DMS79 (cell line): ENCODE results near the gene ABTB2.

Source experiments
- DNase-seq: peaks from one replicate; lab custom pipeline; 2025; lab: John Stamatoyannopoulos, UW

The ABTB2 gene

DNA sequence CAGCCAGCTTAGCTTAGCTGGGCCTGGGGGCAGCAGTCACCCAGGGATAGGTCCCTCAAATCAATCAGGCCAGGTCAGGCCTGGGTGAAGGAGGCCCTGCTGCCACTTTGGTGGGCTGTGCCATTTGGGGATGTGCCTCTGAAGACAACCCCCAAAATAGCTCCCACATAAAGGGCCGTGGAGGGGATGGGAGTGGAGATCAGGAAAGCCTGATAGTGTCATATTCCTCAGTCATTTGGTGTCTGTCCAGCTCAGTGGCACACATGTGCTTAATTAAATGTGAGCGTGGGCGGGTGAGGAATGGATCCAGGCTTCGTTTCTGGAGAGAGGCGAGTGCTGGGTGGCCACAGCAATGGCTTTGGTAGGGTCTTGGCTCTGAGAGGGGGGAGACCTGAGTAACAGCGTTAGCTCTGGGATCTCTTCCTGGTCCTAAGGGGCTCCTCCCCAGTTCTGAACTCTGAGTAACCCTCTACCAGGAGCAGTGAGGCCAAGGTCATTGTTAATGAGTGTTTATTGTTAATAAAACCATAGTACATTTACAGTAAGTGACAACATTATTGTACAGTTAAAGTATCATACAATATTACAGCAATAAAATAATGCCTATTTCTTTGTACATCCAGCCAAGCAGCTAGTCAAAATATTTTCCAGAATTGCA is 207.2 kb downstream of the ABTB2 start:
- DNase-seq = no peak

DNA sequence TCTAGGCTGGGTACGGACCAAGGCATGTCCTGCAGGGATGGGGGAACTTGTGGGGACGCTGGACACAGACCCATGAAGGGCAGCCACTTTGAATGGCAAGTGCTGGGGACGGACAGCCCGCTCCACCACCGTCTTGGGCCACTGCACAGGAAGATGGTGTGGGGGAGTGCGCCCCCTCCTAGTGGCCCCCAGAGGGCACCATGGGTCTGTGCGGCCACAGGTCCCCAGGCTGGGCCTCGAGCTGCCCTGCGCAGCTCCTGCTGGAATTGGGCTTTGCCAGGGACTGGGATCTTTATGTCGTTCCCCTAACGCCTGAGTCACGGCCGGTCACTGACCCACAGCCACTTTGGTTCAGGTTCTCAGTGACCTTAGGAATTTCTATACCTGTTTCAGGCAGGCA is 208.0 kb downstream of the ABTB2 start:
- DNase-seq = no peak

DNA sequence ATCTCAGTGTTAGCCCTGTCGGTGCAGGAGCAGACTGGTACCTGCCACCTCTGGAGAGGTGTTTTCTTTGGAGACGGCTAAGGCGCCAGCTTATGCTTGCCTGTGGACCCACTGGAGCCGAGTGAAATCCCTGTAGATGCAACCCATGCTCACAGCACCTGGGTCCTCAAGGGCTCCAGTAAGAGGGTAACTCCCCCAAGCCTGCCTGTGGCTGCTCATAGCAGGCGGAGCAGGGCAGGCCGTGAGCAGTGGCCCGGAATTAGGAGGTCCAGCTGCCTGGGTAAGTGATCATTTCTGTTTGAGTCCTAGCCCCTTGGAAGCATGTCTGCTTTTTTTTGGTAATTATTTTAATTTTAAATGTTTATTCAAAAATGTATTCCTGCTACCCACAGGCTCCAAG is 208.5 kb downstream of the ABTB2 start:
- no peak for DNase-seq

DNA sequence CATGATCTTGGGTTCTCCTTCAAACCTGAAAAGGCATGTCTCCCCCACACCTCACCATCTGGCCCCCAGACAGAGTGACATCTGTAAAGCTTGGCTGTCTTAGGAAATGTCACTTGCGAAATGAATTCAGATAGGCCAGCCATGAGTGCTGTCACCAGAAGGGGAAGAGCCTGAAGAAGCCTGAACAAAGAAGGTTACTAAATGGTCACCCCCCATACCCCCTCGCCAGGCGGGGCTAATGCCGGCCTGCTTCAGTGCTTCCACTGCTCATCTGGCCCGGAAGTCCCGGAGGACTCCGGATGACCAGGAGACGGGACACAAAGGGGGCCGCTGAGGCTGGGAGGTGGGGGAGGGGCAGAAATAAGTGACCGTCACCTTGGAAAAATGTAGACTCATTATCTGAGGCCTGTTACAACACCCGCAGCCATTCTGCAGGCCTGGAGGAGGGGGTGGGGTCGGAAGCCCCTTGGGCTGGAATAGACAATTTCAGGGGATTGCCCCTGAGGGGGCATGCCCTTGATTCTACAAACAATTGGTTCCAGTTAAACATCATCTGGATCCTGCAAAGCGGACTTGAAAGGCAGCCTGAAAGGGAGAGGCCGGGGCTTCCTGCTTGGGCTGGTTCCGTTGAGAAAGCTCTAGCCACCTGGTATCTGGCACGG is 209.2 kb downstream of the ABTB2 start:
- DNase-seq = no peak

DNA sequence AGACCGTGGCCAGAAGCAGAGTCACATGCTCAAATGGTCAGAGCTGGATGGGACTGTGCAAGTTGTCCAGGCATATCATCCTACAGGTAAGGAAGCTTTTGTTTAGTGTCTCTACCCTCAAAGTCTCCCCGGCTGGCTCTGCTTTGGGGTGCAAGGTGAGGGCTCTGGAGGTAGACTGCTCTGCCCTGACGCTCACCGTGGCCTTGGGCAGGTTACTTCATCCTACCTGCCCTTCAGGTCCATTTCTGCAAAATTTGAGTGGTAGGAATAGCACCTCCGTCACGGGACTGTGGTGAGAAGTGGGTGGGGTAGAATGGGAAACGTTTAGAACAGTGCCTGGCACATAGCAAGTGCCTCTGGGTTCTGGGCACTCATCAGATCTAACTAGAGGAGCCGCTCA is 210.2 kb downstream of the ABTB2 start:
- DNase-seq = no peak

DNA sequence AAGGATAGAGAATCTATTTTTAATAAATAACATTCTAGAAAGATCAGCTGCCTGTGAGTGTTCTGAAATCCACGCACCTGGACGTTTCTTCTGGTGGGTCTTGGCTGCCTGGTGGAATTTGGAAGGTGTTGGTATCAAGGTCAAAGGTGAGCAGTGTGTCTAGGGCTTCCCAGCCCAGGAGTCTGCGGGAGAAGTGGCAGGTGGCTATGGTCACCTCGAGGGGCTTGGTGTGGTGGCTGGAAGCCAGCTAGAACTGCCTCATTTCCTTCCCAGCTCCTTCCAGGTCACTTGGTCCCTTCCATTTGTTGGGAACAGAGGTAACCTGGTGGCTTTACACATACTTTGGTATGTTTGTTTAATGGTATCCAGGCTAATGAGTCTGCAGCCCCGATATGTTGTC is 210.9 kb downstream of the ABTB2 start:
- DNase-seq = no peak

DNA sequence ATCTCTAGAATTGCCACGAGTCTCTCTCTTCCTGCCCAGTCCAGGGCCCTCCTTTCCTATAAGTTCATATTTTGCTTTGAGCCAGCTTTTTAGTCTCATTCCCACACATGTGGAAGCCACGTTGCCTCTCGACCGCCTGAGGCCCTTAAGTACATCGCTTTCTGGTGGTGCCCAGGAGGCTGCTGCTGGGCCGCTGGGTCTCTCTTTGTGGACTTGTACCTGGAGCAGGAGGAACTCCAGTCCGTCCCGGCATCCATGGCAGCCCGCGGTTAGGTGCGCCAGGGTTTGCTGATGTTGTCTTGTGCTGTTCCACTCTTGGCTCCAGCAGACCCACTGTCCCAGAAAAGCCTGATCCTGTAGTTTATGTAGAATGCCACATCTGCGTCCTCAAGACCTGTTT is 211.4 kb downstream of the ABTB2 start:
- DNase-seq = no peak

DNA sequence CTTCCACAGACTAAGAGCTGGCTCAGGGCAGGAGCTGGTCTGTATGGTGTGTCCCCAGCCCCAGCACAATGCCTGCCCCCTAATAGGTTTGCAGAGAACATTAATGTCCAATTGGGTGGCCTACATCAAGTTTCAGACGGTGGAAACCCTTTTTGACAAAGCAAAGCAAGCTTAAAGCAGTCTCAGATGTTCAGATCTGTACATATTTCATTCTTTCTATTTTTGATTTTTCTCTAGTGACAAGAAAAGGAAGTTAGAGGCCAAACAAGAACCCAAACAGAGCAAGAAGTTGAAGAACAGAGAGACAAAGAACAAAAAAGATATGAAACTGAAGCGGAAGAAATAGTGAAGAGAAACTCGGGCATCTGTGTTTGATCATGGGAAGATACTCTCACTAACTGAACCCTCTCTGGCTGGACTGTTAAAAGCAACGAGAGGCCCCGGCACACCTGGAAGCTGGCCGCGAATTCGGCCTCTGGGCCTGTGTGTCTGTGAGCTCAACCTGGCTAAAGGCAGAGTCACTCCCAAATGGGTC is 211.9 kb downstream of the ABTB2 start:
- no peak for DNase-seq

DNA sequence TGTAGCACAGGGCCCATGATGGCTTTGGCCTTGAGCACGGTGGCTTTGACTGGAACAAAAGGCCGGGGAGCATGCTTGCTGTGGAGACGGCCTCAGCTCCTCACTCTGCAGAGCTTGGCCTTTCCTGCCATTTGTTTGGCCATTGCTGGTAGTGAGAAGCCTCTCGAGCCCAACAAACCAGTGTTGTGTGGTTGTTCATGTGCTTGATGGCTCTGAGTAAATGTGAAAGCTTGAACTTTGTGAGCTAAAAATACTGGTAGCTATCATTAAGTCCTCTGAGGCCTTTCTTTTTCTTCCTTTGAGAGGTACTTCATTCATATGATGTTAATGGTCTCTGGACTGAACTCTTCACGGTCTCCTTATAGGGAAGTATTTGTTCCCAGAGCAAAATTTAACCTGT is 212.7 kb downstream of the ABTB2 start:
- no peak for DNase-seq

DNA sequence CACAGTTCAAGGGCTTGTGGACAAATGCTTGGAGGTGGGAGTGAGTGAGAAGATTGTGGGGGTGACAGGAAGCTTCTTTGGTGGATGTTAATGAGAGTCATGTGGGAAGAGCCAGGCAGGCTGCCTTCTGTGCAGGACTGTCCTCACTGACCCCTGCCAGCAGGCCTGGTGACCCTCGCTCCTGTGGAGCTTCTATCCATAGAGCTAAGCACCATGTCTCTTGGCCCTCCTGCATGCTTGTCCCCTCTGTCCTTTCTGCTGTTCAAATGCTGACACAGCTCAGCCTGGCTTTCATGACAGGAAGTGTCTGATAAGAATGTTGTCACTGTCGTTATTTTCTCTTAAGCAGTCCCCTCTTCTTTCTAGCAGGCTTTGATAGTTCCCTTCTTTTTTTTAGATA is 214.8 kb downstream of the ABTB2 start:
- no peak for DNase-seq

DNA sequence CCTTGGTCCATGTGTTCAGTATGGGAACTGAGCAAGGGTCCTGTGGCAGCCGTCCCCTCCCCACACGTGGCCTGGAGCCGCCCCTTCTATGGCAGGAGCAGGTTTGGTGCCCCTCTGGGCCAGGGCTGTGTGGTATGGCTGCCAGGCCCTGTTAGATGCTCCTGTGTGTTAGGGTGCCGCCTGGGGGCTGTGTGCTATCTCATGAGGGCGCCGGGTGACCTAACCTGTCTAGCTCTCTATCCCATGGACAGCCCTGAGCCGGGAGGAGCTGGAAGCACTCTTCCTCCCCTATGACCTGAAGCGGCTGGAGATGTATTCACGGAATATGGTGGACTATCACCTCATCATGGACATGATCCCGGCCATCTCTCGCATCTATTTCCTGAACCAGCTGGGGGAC is 217.7 kb downstream of the ABTB2 start:
- no peak for DNase-seq

DNA sequence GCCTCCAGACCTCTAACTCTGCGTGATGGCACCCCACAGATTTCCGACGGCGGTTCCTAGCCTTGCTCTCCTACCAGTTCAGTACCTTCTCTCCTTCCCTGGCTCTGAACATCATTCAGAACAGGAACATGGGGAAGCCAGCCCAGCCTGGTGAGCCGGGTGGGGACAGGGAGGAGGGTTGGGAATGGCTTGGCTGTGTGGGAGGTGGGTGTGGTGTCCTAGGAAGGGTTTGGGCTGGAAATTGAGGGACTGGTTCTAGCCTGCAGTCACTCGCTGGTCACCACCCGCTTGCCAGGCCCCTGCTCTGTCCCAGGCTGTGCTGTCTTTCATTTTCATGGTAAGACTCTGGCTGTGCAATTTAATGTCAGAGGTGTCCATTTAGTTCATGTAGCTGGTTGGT is 218.5 kb downstream of the ABTB2 start:
- no peak for DNase-seq

DNA sequence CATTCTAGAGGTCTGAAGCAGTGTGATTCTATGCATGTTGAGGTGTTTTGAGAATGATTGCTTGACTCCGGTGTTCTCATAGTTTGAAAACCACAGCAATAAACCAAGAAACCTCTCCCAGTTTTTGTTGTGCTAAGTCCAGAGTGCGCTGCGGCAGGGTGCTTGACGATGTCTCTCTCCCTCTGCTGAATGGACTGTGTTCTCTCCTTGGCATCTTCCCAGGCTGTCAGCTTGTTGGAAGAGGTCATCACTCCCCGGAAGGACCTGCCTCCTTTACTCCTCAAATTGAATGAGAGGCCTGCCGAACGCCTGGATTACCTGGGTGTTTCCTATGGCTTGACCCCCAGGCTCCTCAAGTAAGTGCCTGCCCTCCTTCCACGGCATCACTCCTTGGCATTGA is 221.4 kb downstream of the ABTB2 start:
- no peak for DNase-seq

DNA sequence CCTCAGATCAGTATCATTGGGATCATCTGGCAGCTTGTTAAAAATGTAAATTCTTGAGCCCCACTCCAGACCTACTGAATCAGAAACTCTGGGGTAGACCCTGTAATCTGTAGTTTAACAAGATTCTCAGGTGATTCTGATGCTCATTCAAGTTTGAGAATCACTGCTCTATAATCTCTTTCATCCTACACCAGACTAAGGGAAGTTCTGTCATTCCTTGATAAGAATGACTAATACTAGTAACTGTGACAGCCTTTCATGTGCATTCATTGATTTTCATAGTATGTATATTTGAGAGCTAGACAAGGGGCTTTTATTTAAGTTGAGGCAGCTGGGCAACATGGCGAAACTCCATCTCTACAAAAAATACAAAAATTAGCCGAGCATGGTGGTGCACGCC is 222.4 kb downstream of the ABTB2 start:
- no peak for DNase-seq

DNA sequence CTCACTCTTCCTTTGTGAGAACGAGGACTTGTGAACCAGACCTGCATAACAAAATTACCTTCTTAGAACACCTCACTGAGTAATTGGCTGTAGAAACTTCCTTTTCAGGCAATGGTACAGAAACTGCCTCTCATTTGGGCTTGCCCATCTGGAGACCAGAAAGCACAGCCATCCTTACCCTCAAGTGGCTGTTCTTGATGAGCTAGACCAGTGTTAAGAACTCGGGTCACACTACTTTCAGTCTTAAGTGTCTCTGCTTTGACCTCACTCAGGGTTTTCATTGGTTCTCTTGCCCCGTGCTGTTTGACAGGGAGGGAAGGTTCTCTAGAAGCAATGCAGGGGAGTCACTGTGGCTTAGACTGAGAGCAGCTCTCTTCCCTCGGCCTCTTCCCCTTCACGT is 223.0 kb downstream of the ABTB2 start:
- DNase-seq = peak; percentile 80

DNA sequence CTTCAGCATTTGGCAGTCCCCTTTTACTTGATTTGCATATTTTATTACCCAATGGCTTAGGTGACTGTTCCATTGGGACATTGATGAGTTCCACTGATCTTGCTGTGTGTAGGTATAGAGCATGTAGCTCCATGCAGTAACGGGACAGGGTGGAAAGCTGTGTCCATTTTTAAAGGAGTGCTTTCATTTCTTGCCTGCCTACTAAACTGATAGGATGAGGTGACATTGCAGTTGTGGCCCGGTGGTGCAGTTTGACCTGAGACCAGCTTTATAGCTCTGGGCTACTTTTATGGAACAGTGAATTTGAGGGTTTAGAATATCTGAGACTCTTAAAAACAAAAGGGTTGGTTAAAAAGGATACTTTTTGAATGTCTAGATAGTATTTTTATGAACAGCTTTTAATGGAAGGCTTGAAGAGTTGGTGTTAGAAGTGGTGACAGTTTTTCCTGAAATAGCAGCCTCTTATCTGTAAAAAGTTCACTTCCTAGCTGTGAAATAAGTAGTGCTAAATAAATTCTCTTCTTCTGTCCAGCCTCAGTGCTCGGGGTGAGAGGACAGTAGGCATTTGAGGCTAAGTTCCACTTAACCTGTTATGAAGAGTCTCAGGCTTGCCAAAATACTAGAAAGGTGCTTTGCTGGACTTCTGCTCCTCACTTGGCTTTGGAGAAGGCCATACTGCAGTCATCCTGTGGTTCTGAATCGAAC is 225.4 kb downstream of the ABTB2 start:
- no peak for DNase-seq

DNA sequence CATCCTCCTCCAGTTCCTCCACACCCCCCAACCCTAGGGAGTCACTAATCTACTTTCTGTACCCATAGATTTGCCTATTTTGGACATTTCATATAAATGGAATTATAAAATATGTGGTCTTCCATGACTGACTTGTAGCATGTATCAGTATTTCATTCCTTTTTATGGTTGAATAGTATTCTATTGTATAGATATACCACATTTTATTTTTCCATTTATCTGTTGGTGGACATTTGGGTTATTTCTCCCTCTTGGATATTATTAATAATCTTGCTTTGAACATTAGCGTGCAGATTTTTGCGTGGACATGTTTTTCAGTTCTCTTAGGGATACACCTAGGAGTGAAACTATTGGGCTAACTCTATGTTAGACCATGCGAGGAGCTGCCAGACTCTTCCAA is 229.0 kb downstream of the ABTB2 start:
- no peak for DNase-seq

DNA sequence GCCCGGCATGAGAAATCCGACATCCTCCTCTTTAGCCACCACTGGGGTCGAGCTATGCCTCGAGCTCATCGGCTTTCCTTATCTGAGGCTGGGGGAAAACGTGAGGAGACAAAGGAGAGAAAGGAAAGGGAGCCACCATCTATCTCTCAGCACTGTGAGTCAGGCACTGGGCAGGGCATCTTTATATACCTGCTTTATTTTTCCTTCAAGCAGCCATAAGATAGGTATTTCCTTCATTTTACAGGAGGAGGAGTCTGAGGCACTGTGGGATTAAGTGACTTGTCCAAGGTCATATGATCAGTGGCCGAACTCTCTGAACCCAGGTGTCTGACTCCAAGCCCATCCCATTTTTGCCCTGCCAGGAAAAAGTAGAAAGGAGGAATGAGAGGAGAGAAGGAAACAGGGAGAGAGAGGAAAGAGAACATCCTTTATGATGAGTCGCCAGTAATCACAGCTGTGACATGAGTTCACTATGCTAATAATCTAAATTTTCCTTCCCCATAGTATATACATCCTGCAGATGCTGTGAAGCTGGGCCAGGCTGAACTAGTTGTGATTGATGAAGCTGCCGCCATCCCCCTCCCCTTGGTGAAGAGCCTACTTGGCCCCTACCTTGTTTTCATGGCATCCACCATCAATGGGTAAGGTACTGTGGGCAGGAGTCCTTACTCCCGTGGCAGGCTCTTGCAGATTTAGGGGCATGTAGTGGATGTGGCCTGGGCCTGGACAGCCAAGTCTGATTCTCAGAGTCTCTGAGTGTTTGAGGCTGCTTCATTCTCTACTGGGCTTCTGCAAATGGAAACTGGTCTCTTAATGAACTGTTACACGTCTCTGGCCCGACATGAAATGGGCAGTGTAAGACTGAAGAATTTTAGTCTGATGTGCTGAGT is 230.6 kb downstream of the ABTB2 start:
- DNase-seq = no peak

DNA sequence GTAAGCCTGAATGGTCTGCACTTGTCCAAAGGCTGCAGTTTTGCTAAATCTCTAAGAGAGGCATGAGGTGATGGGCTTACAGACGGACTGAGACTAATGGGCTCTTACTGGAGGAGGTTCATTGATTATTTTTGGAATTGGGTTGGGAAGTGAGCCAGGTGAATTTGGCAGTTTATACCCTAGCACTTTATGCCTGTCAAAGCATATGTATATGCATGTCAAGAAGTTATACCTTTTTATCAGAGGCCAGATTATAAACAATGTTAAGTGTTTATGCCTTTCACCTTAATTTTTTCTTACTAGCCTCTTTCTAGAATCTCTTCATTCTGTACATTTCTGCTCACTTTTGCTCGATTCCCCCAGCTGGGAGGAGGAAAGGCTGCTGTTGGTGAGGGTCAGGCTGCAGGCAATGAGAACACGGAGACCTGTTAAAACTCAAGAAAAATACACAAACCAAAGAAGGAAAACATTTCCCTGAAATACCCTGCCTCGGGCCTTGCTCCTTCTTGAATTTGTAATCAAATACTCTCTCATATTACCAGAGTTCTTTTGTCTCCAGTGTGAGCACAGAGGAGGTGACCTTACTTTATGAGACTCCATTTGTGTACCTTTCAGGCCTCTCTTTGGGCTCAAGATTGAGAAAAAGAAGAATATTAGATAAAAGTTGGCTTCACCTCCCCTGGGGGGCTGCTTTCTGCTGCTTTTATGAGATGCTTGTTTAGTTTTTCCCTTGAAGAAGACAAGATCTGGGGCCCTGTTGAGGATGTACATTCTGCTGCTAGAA is 232.7 kb downstream of the ABTB2 start:
- DNase-seq = no peak

DNA sequence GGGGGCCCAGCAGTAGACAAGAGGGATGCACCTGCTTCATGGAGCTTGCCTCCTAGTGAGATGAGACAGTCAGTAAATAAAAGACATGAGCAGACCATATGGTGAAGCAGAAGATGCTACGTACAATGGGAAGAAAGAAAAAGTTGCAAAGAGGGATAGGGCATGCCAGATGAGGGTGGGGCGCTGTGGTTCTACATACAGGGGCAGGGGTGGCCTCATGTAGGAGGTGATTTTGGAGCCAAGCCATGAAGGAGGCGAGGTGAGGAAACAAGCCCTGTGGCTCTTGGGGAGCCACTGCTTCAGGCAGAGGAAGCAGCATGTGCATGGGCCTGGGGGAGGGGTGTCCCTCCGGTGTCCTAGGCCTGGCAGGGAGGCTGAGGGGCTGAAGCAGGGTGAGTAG is 237.2 kb downstream of the ABTB2 start:
- no peak for DNase-seq

DNA sequence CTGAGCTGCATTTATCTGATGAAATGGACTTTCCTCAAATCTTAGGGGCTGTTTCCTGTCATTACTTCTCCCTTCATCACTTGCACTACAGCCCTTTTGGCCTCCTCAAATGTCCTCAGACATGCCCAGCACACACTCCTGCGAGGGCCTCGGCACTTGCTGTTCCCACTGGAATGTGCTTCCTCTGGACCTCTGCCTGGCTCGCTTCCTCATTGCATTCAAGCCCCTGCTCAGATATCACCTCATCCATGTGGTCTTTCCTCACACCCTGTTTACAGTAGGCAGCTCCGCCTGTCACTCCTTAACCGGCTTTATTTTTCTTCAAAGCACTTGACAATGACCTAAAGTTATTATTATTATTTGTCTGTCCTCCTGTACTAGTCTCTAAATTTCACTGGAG is 243.3 kb downstream of the ABTB2 start:
- DNase-seq = no peak

DNA sequence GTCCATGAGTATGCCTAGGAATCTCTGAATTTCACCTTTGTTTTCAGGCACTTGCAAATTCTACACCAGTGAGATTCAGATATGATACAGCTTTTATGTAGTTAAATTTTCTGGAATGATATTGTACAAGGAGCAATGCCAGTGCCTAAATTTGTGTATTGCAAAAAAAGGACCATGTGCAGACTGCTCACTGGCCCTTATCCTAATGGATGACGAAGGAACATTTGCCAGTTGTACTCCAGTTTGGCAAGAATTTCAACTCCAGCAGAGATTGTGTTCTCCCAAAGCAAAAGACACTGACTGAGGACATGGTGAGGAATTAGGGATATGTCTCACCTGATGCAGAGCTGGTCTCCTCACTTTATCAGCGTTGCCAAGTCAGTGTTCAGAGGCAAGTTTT is 243.8 kb downstream of the ABTB2 start:
- DNase-seq = no peak
